HEK293T (cell line): Measurements from ENCODE around the gene SLC26A1.

ENCODE experiments used
- FOXA1 ChIP-seq: fragments of 450-650 bp; IDR thresholded peaks from 2 replicates; pipeline ENCODE4 v1.6.1; 2016; ENCODE audit warnings: mild to moderate bottlenecking
- SP1 ChIP-seq: fragments of 450-650 bp; IDR thresholded peaks from 2 replicates; pipeline ENCODE4 v1.6.1; 2017
- TARDBP ChIP-seq: fragments of 450-650 bp; IDR thresholded peaks from 2 replicates; pipeline ENCODE4 v1.6.1; 2016
- ZNF384 ChIP-seq: fragments of 450-650 bp; IDR thresholded peaks from 2 replicates; pipeline ENCODE4 v1.6.1; 2016

GRCh38 chr4:987624-988513, 5.3 kb downstream of the SLC26A1 start:
- TF ChIP-seq TARDBP (no peak), FOXA1 (no peak), SP1 (no peak), ZNF384 (no peak)
